ENCODE results near the gene SNRPB2.

GRCh38 chr20:16713066-16713465 lies 16.8 kb upstream of the SNRPB2 start:
- TF ChIP-seq TAF1 (IDR thresholded peaks at IDR 0.05; ENCODE audit: low read depth) (no peak), CTCF (IDR thresholded peaks at IDR 0.05; ENCODE audit: poor library complexity, severe bottlenecking) (no peak), EZH2 (IDR thresholded peaks at IDR 0.05; ENCODE audit: borderline replicate concordance, insufficient read depth, low read length, poor library complexity, severe bottlenecking) (no peak), REST (IDR thresholded peaks at IDR 0.05; ENCODE audit: borderline replicate concordance) (no peak), POLR2AphosphoS5 (IDR thresholded peaks at IDR 0.05) (no peak), MXI1 (conservative IDR thresholded peaks at IDR 0.05; ENCODE audit: poor library complexity, severe bottlenecking) (no peak), RAD21 (conservative IDR thresholded peaks at IDR 0.05) (no peak), EP300 (conservative IDR thresholded peaks at IDR 0.05; ENCODE audit: poor library complexity, severe bottlenecking) (no peak)

Measured in neural cell (in vitro differentiated cells).